GM23338 (cell line): ENCODE results near the gene FAM13A. TPM values are rescaled to one million over a fixed set of nuclear protein-coding genes. Genes with fewer than 3 reads are reported as not detected.

Experiments
- ATAC-seq: fragments of 200-7000 bp; cut with Tn5 transposase; 3 replicates; pipeline ENCODE4 v1.9.1; 2020
- DNase-seq: peaks from one replicate; pipeline ENCODE4 v3.0.0-alpha.2; 2015; ENCODE audit warnings: low spot score
- H2AFZ ChIP-seq: fragments of 200-600 bp; sonication (generic); 2 replicates; pipeline ENCODE4 v1.8.0; 2016; ENCODE audit warnings: antibody characterized with exemption, mild to moderate bottlenecking, moderate library complexity
- H3F3A ChIP-seq: fragments of 200-600 bp; sonication (generic); replicated peaks from 2 replicates; pipeline ENCODE4 v1.8.0; 2017; ENCODE audit warnings: antibody characterized with exemption, mixed run types, low read depth
- H3K27ac ChIP-seq: fragments of 200-600 bp; sonication (generic); 2 replicates; pipeline ENCODE4 v1.6.1; 2016; ENCODE audit warnings: low read depth
- H3K27me3 ChIP-seq: fragments of 200-600 bp; sonication (generic); 2 replicates; pipeline ENCODE4 v1.8.0; 2016; ENCODE audit warnings: mild to moderate bottlenecking, mixed run types, moderate library complexity; ENCODE audit not compliant: insufficient read depth
- H3K36me3 ChIP-seq: fragments of 200-600 bp; sonication (generic); 2 replicates; pipeline ENCODE4 v1.8.0; 2016; ENCODE audit warnings: mild to moderate bottlenecking; ENCODE audit not compliant: insufficient read depth
- H3K4me1 ChIP-seq: fragments of 200-600 bp; sonication (generic); 2 replicates; pipeline ENCODE4 v1.8.0; 2016; ENCODE audit warnings: mild to moderate bottlenecking, moderate library complexity; ENCODE audit not compliant: insufficient read depth
- H3K4me2 ChIP-seq: fragments of 200-600 bp; sonication (generic); 2 replicates; pipeline ENCODE4 v1.7.1; 2017; ENCODE audit warnings: mixed run types
- H3K4me3 ChIP-seq: fragments of 200-600 bp; sonication (generic); 2 replicates; pipeline ENCODE4 v1.6.1; 2016; ENCODE audit warnings: mixed run types
- H3K79me2 ChIP-seq: fragments of 200-600 bp; sonication (generic); replicated peaks from 2 replicates; pipeline ENCODE4 v1.8.0; 2017; ENCODE audit warnings: mild to moderate bottlenecking; ENCODE audit not compliant: insufficient read depth
- H3K9me2 ChIP-seq: fragments of 200-600 bp; sonication (generic); 2 replicates; pipeline ENCODE4 v1.8.0; 2017; ENCODE audit not compliant: insufficient read depth
- H4K20me1 ChIP-seq: fragments of 200-600 bp; sonication (generic); replicated peaks from 2 replicates; pipeline ENCODE4 v1.8.0; 2017; ENCODE audit warnings: mild to moderate bottlenecking; ENCODE audit not compliant: insufficient read depth
- H3K27ac Mint-ChIP-seq: 2 replicates; pipeline ENCODE4 v1.8.0; 2020; ENCODE audit warnings: inconsistent platforms, mild to moderate bottlenecking, moderate library complexity, mixed read lengths
- H3K27me3 Mint-ChIP-seq: 3 replicates; pipeline ENCODE4 v1.8.0; 2022; ENCODE audit warnings: low read depth, mild to moderate bottlenecking, moderate library complexity, mixed read lengths, inconsistent platforms; ENCODE audit not compliant: insufficient read depth, poor library complexity
- H3K36me3 Mint-ChIP-seq: 3 replicates; pipeline ENCODE4 v1.8.0; 2021; ENCODE audit warnings: low read depth, mild to moderate bottlenecking, inconsistent platforms, moderate library complexity, mixed read lengths
- H3K4me1 Mint-ChIP-seq: 3 replicates; pipeline ENCODE4 v1.8.0; 2020; ENCODE audit warnings: mild to moderate bottlenecking, inconsistent platforms, mixed read lengths
- H3K4me3 Mint-ChIP-seq: 3 replicates; pipeline ENCODE4 v1.8.0; 2021; ENCODE audit warnings: moderate library complexity, mild to moderate bottlenecking, inconsistent platforms, mixed read lengths
- H3K9me3 Mint-ChIP-seq: 3 replicates; pipeline ENCODE4 v1.8.0; 2020; ENCODE audit warnings: moderate library complexity, mild to moderate bottlenecking, inconsistent platforms, mixed read lengths
- CREB1 ChIP-seq: fragments of 250-450 bp; sonication (Bioruptor Pico); IDR thresholded peaks from 2 replicates; pipeline ENCODE4 v1.5.0; 2020; ENCODE audit warnings: low read depth, mild to moderate bottlenecking, moderate library complexity
- CTCF ChIP-seq, 2 experiments: fragments of 200-600 bp in 1 of 2; sonication (generic) in 1 of 2; conservative IDR thresholded peaks; 2 replicates each; pipeline versions ENCODE4 v1.5.1 to v1.6.1; 2016 to 2017; ENCODE audit warnings: antibody characterized with exemption in 2 of 2, low read depth in 2 of 2, mild to moderate bottlenecking in 2 of 2, moderate library complexity in 1 of 2
- ETS1 ChIP-seq: IDR thresholded peaks from 2 replicates; pipeline ENCODE4 v1.6.1; 2016; ENCODE audit warnings: antibody characterized with exemption
- EZH2 ChIP-seq: fragments of 200-600 bp; sonication (generic); IDR thresholded peaks from one replicate; pipeline ENCODE4 v1.8.0; 2017; ENCODE audit warnings: antibody characterized with exemption, mild to moderate bottlenecking, low read depth; ENCODE audit not compliant: unreplicated experiment
- EZH2phosphoT487 ChIP-seq: fragments of 200-600 bp; sonication (generic); IDR thresholded peaks from one replicate; pipeline ENCODE4 v1.8.1; 2018; ENCODE audit warnings: antibody characterized with exemption; ENCODE audit not compliant: unreplicated experiment
- JUNB ChIP-seq: IDR thresholded peaks from one replicate; pipeline ENCODE4 v1.6.1; 2016; ENCODE audit warnings: antibody characterized with exemption; ENCODE audit not compliant: unreplicated experiment
- POLR2AphosphoS5 ChIP-seq: IDR thresholded peaks from 2 replicates; pipeline ENCODE4 v1.6.1; 2016; ENCODE audit warnings: antibody characterized with exemption, low read depth
- ZNF114 ChIP-seq: fragments of 250-450 bp; sonication (Bioruptor Pico); IDR thresholded peaks from 2 replicates; pipeline ENCODE4 v1.5.0; 2020; ENCODE audit warnings: mild to moderate bottlenecking, moderate library complexity
- ZNF331 ChIP-seq: fragments of 250-450 bp; sonication (Bioruptor Pico); IDR thresholded peaks from 2 replicates; pipeline ENCODE4 v1.5.0; 2020; ENCODE audit warnings: low read depth, mild to moderate bottlenecking, moderate library complexity
- polyA plus RNA-seq: library from polyadenylated mRNA; unstranded; fragments of >200 nt; fragmentation: Nextera tagmentation; extraction: Ambion mirVana; gene quantifications from 2 replicates; pipeline ENCODE4 v1.2.1, GENCODE V29; 2016
- total RNA-seq: library from RNA; depleted of rRNA; stranded (reverse); fragments of >200 nt; shearing (Covaris generic); gene quantifications from 2 replicates; pipeline ENCODE4 v1.2.3, GENCODE V29; 2014
- TF ChIP-seq, protein P1 (sequence below): fragments of 250-450 bp; sonication (Bioruptor Pico); IDR thresholded peaks from 2 replicates; pipeline ENCODE4 v1.5.0; 2020; ENCODE audit warnings: mild to moderate bottlenecking, moderate library complexity
- TF ChIP-seq, protein P2 (sequence below): IDR thresholded peaks from one replicate; pipeline ENCODE4 v1.6.1; 2018; ENCODE audit warnings: antibody characterized with exemption; ENCODE audit not compliant: unreplicated experiment

The FAM13A gene
- total and polyA plus RNA-seq, 2 experiments from 2014 or later = 13.9 to 28.4 TPM

DNA sequence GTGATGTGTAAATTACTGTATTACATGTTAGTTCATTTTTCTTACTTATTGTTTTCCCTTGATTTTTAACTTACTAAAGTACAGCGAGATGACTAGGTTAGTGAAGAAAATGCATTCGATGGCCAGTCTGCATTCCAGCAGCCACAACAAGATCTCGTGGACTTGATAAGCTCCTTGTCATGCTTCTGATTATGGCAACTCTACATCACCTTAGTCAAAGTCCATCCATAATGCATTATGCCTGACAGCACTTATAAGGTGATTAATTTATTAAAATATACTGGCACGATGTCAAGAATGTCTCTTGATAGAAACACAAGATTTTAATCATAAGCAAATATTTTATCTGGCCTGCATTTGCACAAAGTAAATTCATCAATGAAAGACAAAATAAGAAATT, 249.5 kb downstream of the FAM13A start:
- Histone ChIP-seq H3F3A (no peaks in the 10 kb centered on the region), H3K27me3 (no peaks in the 10 kb centered on the region), H3K4me2 (no peak overlapping the region), H3K4me1 (0 out of 2 replicates have a peak, but pooled peaks cover 3% of the 10 kb centered on the region), H3K36me3 (no peaks in the 10 kb centered on the region), H3K79me2 (no peaks in the 10 kb centered on the region), H3K9me2 (no peaks in the 10 kb centered on the region), H3K4me3 (no peak overlapping the region), H2AFZ (no peak overlapping the region), H3K27ac (peak overlapping the region; percentile 21; the same call in 1 of the 2 replicates), H4K20me1 (no peaks in the 10 kb centered on the region)
- Mint-ChIP-seq H3K36me3 (no peaks in the 10 kb centered on the region; the same call in 2 of the 3 replicates), H3K27me3 (no peaks in the 10 kb centered on the region), H3K9me3 (no peaks in the 10 kb centered on the region), H3K4me1 (peaks cover 10% of the 10 kb centered on the region), H3K4me3 (no peak overlapping the region), H3K27ac (no peak overlapping the region)
- ATAC-seq (no peak), DNase-seq (no peak)
- TF ChIP-seq ETS1 = no peak
- no peak for TF ChIP-seq POLR2AphosphoS5
- TF ChIP-seq, protein P1, sequence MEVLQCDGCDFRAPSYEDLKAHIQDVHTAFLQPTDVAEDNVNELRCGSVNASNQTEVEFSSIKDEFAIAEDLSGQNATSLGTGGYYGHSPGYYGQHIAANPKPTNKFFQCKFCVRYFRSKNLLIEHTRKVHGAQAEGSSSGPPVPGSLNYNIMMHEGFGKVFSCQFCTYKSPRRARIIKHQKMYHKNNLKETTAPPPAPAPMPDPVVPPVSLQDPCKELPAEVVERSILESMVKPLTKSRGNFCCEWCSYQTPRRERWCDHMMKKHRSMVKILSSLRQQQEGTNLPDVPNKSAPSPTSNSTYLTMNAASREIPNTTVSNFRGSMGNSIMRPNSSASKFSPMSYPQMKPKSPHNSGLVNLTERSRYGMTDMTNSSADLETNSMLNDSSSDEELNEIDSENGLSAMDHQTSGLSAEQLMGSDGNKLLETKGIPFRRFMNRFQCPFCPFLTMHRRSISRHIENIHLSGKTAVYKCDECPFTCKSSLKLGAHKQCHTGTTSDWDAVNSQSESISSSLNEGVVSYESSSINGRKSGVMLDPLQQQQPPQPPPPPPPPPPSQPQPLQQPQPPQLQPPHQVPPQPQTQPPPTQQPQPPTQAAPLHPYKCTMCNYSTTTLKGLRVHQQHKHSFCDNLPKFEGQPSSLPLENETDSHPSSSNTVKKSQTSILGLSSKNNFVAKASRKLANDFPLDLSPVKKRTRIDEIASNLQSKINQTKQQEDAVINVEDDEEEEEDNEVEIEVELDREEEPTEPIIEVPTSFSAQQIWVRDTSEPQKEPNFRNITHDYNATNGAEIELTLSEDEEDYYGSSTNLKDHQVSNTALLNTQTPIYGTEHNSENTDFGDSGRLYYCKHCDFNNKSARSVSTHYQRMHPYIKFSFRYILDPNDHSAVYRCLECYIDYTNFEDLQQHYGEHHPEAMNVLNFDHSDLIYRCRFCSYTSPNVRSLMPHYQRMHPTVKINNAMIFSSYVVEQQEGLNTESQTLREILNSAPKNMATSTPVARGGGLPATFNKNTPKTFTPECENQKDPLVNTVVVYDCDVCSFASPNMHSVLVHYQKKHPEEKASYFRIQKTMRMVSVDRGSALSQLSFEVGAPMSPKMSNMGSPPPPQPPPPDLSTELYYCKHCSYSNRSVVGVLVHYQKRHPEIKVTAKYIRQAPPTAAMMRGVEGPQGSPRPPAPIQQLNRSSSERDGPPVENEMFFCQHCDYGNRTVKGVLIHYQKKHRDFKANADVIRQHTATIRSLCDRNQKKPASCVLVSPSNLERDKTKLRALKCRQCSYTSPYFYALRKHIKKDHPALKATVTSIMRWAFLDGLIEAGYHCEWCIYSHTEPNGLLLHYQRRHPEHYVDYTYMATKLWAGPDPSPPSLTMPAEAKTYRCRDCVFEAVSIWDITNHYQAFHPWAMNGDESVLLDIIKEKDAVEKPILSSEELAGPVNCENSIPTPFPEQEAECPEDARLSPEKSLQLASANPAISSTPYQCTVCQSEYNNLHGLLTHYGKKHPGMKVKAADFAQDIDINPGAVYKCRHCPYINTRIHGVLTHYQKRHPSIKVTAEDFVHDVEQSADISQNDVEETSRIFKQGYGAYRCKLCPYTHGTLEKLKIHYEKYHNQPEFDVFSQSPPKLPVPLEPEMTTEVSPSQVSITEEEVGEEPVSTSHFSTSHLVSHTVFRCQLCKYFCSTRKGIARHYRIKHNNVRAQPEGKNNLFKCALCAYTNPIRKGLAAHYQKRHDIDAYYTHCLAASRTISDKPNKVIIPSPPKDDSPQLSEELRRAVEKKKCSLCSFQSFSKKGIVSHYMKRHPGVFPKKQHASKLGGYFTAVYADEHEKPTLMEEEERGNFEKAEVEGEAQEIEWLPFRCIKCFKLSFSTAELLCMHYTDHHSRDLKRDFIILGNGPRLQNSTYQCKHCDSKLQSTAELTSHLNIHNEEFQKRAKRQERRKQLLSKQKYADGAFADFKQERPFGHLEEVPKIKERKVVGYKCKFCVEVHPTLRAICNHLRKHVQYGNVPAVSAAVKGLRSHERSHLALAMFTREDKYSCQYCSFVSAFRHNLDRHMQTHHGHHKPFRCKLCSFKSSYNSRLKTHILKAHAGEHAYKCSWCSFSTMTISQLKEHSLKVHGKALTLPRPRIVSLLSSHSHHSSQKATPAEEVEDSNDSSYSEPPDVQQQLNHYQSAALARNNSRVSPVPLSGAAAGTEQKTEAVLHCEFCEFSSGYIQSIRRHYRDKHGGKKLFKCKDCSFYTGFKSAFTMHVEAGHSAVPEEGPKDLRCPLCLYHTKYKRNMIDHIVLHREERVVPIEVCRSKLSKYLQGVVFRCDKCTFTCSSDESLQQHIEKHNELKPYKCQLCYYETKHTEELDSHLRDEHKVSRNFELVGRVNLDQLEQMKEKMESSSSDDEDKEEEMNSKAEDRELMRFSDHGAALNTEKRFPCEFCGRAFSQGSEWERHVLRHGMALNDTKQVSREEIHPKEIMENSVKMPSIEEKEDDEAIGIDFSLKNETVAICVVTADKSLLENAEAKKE (CRISPR knock-in tag) = no peak
- TF ChIP-seq ZNF331 (CRISPR knock-in tag) = no peak
- TF ChIP-seq EZH2 = no peak
- TF ChIP-seq, protein P2, sequence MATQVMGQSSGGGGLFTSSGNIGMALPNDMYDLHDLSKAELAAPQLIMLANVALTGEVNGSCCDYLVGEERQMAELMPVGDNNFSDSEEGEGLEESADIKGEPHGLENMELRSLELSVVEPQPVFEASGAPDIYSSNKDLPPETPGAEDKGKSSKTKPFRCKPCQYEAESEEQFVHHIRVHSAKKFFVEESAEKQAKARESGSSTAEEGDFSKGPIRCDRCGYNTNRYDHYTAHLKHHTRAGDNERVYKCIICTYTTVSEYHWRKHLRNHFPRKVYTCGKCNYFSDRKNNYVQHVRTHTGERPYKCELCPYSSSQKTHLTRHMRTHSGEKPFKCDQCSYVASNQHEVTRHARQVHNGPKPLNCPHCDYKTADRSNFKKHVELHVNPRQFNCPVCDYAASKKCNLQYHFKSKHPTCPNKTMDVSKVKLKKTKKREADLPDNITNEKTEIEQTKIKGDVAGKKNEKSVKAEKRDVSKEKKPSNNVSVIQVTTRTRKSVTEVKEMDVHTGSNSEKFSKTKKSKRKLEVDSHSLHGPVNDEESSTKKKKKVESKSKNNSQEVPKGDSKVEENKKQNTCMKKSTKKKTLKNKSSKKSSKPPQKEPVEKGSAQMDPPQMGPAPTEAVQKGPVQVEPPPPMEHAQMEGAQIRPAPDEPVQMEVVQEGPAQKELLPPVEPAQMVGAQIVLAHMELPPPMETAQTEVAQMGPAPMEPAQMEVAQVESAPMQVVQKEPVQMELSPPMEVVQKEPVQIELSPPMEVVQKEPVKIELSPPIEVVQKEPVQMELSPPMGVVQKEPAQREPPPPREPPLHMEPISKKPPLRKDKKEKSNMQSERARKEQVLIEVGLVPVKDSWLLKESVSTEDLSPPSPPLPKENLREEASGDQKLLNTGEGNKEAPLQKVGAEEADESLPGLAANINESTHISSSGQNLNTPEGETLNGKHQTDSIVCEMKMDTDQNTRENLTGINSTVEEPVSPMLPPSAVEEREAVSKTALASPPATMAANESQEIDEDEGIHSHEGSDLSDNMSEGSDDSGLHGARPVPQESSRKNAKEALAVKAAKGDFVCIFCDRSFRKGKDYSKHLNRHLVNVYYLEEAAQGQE = no peak
- no peak for TF ChIP-seq ZNF114 (CRISPR knock-in tag)
- TF ChIP-seq EZH2phosphoT487 = no peak
- TF ChIP-seq CREB1 (CRISPR knock-in tag) = no peak
- TF ChIP-seq JUNB = no peak
- TF ChIP-seq CTCF (conservative IDR thresholded peaks at IDR 0.05; ENCODE audit: low read depth in 2 of 2) = no peak
